NOMO-1 treated with DMSO at 0.1 percent for 48 hours (cell line): ENCODE measurements around the gene RGS6.
A peak's percentile ranks its signal among the peaks of the same experiment; 100 is the strongest.

ENCODE experiments used
- DNase-seq: peaks from one replicate; lab custom pipeline; 2025; ENCODE audit not compliant: unreplicated experiment; lab: John Stamatoyannopoulos, UW

RGS6 gene

DNA sequence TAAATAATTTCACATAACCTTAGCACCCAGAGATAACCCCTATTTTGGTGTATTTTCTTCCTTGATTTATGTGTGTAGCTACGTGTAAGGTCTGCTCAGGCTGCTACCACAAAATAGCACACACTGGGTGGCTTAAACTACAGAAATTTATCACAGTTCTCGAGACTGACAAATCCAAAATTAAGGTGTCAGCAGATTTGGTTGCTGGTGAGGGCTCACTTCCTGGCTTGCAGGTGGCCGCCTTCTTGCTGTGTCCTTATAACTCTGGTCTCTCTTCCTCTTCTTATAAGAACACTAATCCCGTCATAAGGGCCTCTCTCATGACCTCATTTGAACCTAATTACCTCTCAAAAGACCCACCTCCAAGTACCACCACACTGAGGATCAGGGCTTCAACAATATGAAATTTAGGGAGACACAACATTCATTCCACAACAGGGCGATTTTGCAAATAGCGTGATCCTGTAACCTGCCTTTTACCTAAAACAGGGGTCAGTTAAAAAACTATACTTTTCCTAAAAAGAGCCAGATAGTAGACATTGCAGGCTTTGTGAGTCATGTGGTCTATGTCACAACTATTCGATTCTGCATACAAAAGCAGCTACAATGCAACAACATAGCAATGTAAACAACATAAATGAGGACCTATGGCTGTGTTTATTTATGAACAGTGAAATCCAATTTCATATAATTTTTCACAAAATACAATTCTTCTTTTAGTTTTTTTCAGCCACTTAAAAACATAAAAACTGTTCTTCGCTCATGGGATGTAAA lies 589.9 kb downstream of the RGS6 start:
- no peak for DNase-seq

DNA sequence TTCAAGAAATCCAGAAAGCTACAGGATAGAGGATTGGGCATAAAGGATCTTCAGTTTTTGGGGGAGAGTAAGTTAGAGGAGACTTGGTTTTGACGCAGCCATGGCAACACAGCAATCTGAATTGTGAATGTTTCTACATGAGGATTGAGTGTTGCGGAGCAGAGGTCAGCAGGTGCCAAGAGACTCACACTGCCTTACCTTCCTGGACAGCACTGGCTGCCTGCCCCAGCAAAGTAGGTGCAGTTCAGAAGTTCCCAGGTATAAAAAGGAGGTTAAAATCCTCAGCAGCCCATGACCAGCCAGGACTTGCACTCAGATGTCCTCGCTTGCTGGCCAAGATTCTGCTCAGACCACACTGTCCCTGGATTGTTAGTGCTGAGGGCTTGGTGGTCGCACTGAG lies 590.6 kb downstream of the RGS6 start:
- no peak for DNase-seq

DNA sequence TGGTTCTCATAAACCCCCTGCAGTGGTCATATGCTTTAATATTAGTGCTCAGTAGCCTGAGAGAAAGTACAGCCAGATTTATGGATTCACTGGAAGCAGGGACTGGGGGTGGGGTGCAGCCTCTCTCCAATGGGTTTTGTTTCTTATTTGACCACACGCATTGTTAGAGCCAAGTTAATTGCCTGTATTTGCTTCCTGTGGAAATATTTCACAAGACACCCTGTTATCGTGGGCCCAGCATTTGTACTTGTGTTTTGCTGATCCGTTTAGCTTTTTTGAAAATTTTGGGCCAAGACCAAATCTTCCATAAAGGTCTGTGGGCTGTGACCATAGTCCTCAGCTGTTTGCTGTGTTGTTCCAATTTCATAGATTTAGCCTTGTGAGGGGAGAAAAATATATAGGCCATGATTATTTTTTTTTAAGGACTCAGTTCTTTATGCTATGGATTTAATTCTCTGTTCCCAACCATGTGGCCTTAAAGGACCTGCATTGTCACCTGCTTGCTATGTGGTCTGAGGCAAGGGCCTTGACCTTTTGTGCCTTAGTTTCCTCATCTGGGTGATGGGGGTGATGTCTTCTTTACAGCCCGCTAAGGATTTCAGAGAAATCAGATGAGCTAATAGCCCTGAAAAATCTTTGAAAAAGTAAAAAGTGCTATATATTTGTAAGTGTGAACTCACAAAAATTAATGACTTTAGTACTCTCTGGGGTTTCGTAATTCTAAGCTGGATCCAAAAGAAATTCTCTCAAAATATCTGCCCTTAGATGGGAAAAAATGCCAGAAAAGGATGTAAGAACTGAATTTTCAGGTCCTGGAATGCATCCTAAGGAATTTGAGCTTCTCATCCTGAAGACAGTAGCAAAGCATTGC lies 591.4 kb downstream of the RGS6 start:
- peak; percentile 70 for DNase-seq

DNA sequence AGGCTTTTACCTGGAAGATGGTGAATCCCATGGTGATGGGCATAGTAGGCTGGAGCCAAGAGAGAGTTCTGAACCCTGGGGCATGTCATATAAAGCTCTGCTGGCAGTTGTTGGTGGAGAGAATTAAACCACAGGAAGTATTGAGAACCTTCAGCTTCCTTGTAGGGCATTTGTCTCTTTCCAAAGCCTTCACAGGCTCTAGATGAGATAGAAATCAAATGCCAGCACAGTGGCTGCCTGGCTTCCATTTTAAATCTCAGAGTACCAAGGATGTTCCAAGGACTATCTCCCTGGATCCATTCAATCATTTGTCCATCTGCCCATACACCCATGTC lies 592.0 kb downstream of the RGS6 start:
- peak; percentile 11 for DNase-seq

- no peak for DNase-seq
Measured at GRCh38 chr14:72525087-72525915, 593.1 kb downstream of the RGS6 start.

GRCh38 chr14:72527591-72527990 lies 595.4 kb downstream of the RGS6 start:
- DNase-seq, result no peak

DNA sequence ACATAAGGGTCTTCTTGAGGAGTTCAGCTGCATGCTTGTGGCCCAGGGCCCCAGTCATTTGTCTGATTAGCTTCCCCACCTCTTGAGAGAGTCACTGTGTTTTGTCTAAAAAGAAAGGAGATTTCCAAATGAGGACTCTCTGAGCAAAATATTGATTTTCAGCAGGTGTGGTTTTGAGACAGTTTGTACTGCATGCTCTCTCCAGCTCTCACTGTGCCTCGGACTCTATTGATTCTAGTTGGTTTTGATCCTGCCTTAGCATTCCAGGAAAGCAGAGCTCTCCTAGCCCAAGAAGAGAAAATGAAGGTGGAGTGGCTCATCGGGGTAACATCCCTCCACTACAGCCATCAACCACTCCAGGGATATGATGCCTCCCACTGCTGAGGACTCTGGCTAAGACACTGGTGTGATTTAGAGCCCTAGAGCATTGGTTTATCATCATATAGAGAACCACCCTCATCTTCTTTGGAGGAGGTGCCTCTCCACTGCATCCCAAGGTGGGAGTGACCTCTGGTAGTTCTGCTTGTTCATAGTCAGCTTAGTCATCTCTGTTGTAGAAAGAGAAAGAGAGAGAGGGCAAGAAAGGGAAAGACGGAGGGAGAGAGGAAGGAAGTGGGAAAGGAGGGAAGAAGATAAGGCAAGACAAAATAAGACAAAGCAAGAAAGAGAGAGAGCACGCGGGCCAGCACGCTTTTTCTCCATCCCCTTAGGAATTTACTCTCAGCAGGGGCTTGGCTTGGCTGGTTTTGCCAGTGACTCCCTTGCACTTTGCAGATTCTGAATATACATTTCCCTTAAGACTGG lies 596.0 kb downstream of the RGS6 start:
- peak; percentile 28 for DNase-seq

DNA sequence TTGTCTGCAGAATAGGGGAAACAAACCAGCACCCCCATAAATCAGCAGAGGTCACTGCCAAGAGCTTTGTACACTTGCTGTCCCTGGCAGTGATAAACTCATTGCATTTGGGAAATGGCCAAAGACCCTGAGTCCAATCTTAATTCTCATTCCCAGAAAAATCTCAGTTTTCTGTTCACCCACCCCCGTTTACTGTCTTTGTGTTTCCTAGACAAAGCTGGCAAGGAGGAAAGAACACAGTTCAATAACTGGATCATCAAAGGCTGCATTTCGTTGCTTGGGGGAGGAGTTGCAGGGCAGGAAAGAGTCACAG lies 596.6 kb downstream of the RGS6 start:
- DNase-seq, result no peak

- DNase-seq, result no peak
Measured at GRCh38 chr14:72532686-72533454, 600.6 kb downstream of the RGS6 start.

DNA sequence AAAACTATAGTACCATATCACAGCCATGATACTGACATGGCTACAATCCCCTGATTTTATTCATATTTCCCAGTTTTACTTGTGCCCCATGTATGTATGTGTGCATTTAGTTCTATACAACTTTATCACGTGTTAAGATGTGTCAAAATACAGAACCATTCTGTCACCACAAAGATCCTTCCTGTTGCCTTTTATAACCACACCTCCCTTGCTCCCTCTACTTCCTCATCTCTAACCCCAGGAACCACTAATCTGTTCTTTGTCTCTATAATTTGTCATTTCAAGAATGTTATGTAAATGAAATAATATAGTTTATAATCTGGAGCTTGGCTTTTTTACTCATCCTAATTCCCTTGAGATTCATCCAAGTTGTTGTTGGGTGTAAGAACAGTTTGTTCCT lies 603.3 kb downstream of the RGS6 start:
- peak; percentile 96 for DNase-seq

- no peak for DNase-seq
Measured at GRCh38 chr14:72538387-72538786, 606.2 kb downstream of the RGS6 start.

- no peak for DNase-seq
Measured at GRCh38 chr14:72539661-72540315, 607.6 kb downstream of the RGS6 start.

DNA sequence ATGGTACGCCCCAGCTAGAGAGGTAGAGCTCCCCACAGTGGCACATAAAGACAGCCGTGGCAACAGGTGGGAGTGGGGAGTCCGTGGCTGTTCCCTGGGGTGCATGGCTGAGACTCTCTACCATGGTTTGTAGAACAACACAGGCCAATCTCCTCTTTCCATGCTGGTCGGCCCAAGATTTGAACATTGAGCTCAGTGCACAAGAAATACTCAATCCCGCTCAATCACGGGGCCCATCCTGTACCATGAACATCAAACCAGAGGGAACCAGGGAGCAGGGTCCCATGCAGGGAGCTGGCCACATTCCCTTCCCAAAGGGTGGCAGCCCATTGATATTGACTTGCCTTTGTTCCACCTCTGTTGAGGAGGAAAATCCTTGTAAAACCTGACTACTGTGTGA lies 608.6 kb downstream of the RGS6 start:
- no peak for DNase-seq

- no peak for DNase-seq
Measured at GRCh38 chr14:72541546-72541945, 609.3 kb downstream of the RGS6 start.

- DNase-seq, result peak; percentile 65
Measured at GRCh38 chr14:72543341-72543740, 611.1 kb downstream of the RGS6 start.

- no peak for DNase-seq
Measured at GRCh38 chr14:72544615-72545387, 612.6 kb downstream of the RGS6 start.

GRCh38 chr14:72545411-72546311 lies 613.4 kb downstream of the RGS6 start:
- DNase-seq, result no peak
